IMR-90 (cell line): Measurements from ENCODE around the gene SCAANT1. TPM values are rescaled to one million over a fixed set of nuclear protein-coding genes. Genes with fewer than 3 reads are reported as not detected.

Source experiments
- microRNA-seq, 2 experiments: library from miRNA; stranded (forward) in 1 of 2; unstranded in 1 of 2; fragments of 10-50 nt in 1 of 2; fragments of <30 nt in 1 of 2; gene quantifications in 1 of 2; microRNA quantifications in 1 of 2; one replicate each; pipeline versions ENCODE3 to v1.1.0; 2013 to 2020; ENCODE audit not compliant: insufficient read depth in 1 of 2, insufficient read length in 1 of 2, unreplicated experiment in 1 of 2
- polyA plus RNA-seq, 3 experiments: library from polyadenylated mRNA; depleted of rRNA; stranded (reverse); fragments of >200 nt; gene quantifications; 2 replicates each; pipeline ENCODE4 v1.2.3, GENCODE V29; 2012; ENCODE audit warnings: low replicate concordance in 1 of 3
- small RNA-seq, 5 experiments: library from RNA; depleted of rRNA; stranded (forward); fragments of <200 nt; gene quantifications; one replicate each; pipeline ENCODE3, GENCODE V24; 2012
- total RNA-seq: library from RNA; depleted of rRNA; stranded (reverse); fragments of >200 nt; gene quantifications from 2 replicates; pipeline ENCODE4 v1.2.3, GENCODE V29; 2012; rRNA removed

SCAANT1 gene
- total and polyA plus RNA-seq, 2 of the 4 experiments (the other 2 are of a cell fraction): not detected

Small RNA genes within 50 kb of the gene (microRNA-seq; reads per million reads assigned to microRNA genes)
- not detected for gene SCAANT1 (ENCODE audit: insufficient read depth, insufficient read length)

Small RNA genes within 50 kb of the gene (small RNA-seq; reads per million reads assigned to genes)
- gene SCAANT1: 0 to 1.6 (median 0) reads per million in 5 experiments

Other genes starting within 250 kb of the SCAANT1 start
- not detected in 2 replicates for gene C3orf49, start 93.1 kb downstream of the SCAANT1 start, total RNA-seq
- not detected in 2 replicates for gene C3orf49, start 93.1 kb downstream of the SCAANT1 start, polyA plus RNA-seq (2012; rRNA removed)
- 25.8 and 51.7 TPM in 2 replicates for gene THOC7, start 48.6 kb downstream of the SCAANT1 start, total RNA-seq
- 43.5 and 55.9 TPM in 2 replicates for gene THOC7, start 48.6 kb downstream of the SCAANT1 start, polyA plus RNA-seq (2012; rRNA removed)
- gene ATXN7, start 48.5 kb downstream of the SCAANT1 start, total RNA-seq: 11.9 and 13.6 TPM in 2 replicates
- 8.6 and 11.3 TPM in 2 replicates for gene ATXN7, start 48.5 kb downstream of the SCAANT1 start, polyA plus RNA-seq (2012; rRNA removed)
- 91.8 and 144 TPM in 2 replicates for gene PSMD6, start 111.1 kb upstream of the SCAANT1 start, total RNA-seq
- gene PSMD6, start 111.1 kb upstream of the SCAANT1 start, polyA plus RNA-seq (2012; rRNA removed): 86.6 and 87.0 TPM in 2 replicates